Mucosa of rectum (tissue), 2 donors: ENCODE measurements around the gene COMP.

Source experiments
- H3K27ac ChIP-seq, 2 donors: one replicate each; pipeline ENCODE4 v1.7.0; 2013; ENCODE audit warnings: inconsistent platforms in 2 of 2, low read depth in 2 of 2, low read length in 2 of 2
- H3K27me3 ChIP-seq, 2 donors: one replicate each; pipeline ENCODE4 v1.7.0; 2013; ENCODE audit warnings: low read length in 2 of 2; ENCODE audit not compliant: control insufficient read depth in 2 of 2, insufficient read depth in 2 of 2
- H3K36me3 ChIP-seq, 2 donors: one replicate each; pipeline ENCODE4 v1.7.0; 2013; ENCODE audit warnings: low read length in 2 of 2; ENCODE audit not compliant: control insufficient read depth in 2 of 2, insufficient read depth in 2 of 2
- H3K4me1 ChIP-seq, 2 donors: one replicate each; pipeline ENCODE4 v1.7.0; 2013; ENCODE audit warnings: low read length in 2 of 2, mild to moderate bottlenecking in 1 of 2; ENCODE audit not compliant: control insufficient read depth in 2 of 2, insufficient read depth in 2 of 2
- H3K4me3 ChIP-seq, 2 donors: one replicate each; pipeline ENCODE4 v1.7.0; 2013; ENCODE audit warnings: low read length in 2 of 2
- H3K9ac ChIP-seq, 2 donors: one replicate each; pipeline ENCODE4 v1.7.0; 2013; ENCODE audit warnings: low read length in 2 of 2, low read depth in 1 of 2, mild to moderate bottlenecking in 1 of 2
- H3K9me3 ChIP-seq, 2 donors: one replicate each; pipeline ENCODE4 v1.7.0; 2013; ENCODE audit warnings: low read length in 2 of 2; ENCODE audit not compliant: control insufficient read depth in 2 of 2
- donor health status: healthy.
- donor health status: Normal muscosa, but diverticular disease.

COMP gene

GRCh38 chr19:18769989-18770528 lies 21.0 kb downstream of the COMP start:
- no peaks in the 10 kb centered on the region for H3K36me3 ChIP-seq
- H3K4me1 ChIP-seq, result peaks cover 0 to 7% of the 10 kb centered on the region in 2 donors
- H3K9ac ChIP-seq, result no peak overlapping the region
- H3K27ac ChIP-seq, result no peak overlapping the region
- H3K4me3 ChIP-seq, result no peak overlapping the region
- no peaks in the 10 kb centered on the region for H3K9me3 ChIP-seq
- H3K27me3 ChIP-seq, result no peaks in the 10 kb centered on the region

- H3K9ac ChIP-seq, result peak overlapping the region in 1 of 2 donors; percentile 15
- H3K4me3 ChIP-seq, result no peak overlapping the region
- H3K9me3 ChIP-seq, result no peaks in the 10 kb centered on the region
- H3K27me3 ChIP-seq, result no peaks in the 10 kb centered on the region
- H3K4me1 ChIP-seq, result peaks cover 4 to 13% of the 10 kb centered on the region in 2 donors
- H3K36me3 ChIP-seq, result no peaks in the 10 kb centered on the region
- H3K27ac ChIP-seq, result no peak overlapping the region
Measured at GRCh38 chr19:18768997-18769891, 21.9 kb downstream of the COMP start.

GRCh38 chr19:18768046-18768771 lies 22.9 kb downstream of the COMP start:
- no peaks in the 10 kb centered on the region for H3K36me3 ChIP-seq
- peaks cover 4 to 13% of the 10 kb centered on the region in 2 donors for H3K4me1 ChIP-seq
- H3K9me3 ChIP-seq, result no peaks in the 10 kb centered on the region
- no peak overlapping the region for H3K9ac ChIP-seq
- H3K4me3 ChIP-seq, result no peak overlapping the region
- no peaks in the 10 kb centered on the region for H3K27me3 ChIP-seq
- H3K27ac ChIP-seq, result no peak overlapping the region

- H3K27ac ChIP-seq, result peak overlapping the region in 1 of 2 donors; percentile 16
- H3K36me3 ChIP-seq, result no peaks in the 10 kb centered on the region
- H3K4me1 ChIP-seq, result peaks cover 12 to 26% of the 10 kb centered on the region in 2 donors
- H3K9ac ChIP-seq, result no peak overlapping the region
- H3K27me3 ChIP-seq, result no peaks in the 10 kb centered on the region
- no peaks in the 10 kb centered on the region for H3K9me3 ChIP-seq
- H3K4me3 ChIP-seq, result no peak overlapping the region
Measured at GRCh38 chr19:18765224-18765623, 25.9 kb downstream of the COMP start.

- Histone ChIP-seq H3K9me3 (no peaks in the 10 kb centered on the region), H3K27ac (peak overlapping the region in 1 of 2 donors; percentile 16), H3K27me3 (no peaks in the 10 kb centered on the region), H3K4me1 (peaks cover 12 to 26% of the 10 kb centered on the region in 2 donors), H3K4me3 (no peak overlapping the region), H3K36me3 (no peaks in the 10 kb centered on the region), H3K9ac (no peak overlapping the region)
Measured at GRCh38 chr19:18764591-18765051, 26.5 kb downstream of the COMP start.

GRCh38 chr19:18763674-18764590 lies 27.2 kb downstream of the COMP start:
- Histone ChIP-seq H3K27ac (no peak overlapping the region), H3K4me1 (peaks cover 12 to 24% of the 10 kb centered on the region in 2 donors), H3K27me3 (no peaks in the 10 kb centered on the region), H3K36me3 (no peaks in the 10 kb centered on the region), H3K9me3 (no peaks in the 10 kb centered on the region), H3K4me3 (no peak overlapping the region), H3K9ac (no peak overlapping the region)

GRCh38 chr19:18762125-18763023 lies 28.7 kb downstream of the COMP start:
- H3K36me3 ChIP-seq, result no peaks in the 10 kb centered on the region
- peak overlapping the region in 1 of 2 donors; percentile 39 for H3K9ac ChIP-seq
- no peaks in the 10 kb centered on the region for H3K9me3 ChIP-seq
- H3K4me3 ChIP-seq, result no peak overlapping the region
- peak overlapping the region; percentile 23 to 34 for H3K27ac ChIP-seq
- H3K27me3 ChIP-seq, result no peaks in the 10 kb centered on the region
- peaks cover 12 to 23% of the 10 kb centered on the region in 2 donors for H3K4me1 ChIP-seq

- H3K4me1 ChIP-seq, result peaks cover 12 to 23% of the 10 kb centered on the region in 2 donors
- no peaks in the 10 kb centered on the region for H3K36me3 ChIP-seq
- H3K27ac ChIP-seq, result peak overlapping the region; percentile 23 to 34
- peak overlapping the region in 1 of 2 donors; percentile 26 for H3K9ac ChIP-seq
- no peaks in the 10 kb centered on the region for H3K27me3 ChIP-seq
- H3K4me3 ChIP-seq, result no peak overlapping the region
- no peaks in the 10 kb centered on the region for H3K9me3 ChIP-seq
Measured at GRCh38 chr19:18761531-18762110, 29.5 kb downstream of the COMP start.
